HG03520 (cell line): Measurements from ENCODE around the gene AHSG.
"Not testable (repeated sequence)": the region's sequence is repeated elsewhere in the genome, so short reads cannot be mapped to it uniquely, and the experiment has no call there.

Source experiments
- ATAC-seq: cut with Tn5 transposase; IDR thresholded peaks from one replicate; pipeline ENCODE4 v1.9.1; 2021; ENCODE audit warnings: mild to moderate bottlenecking, moderate library complexity; ENCODE audit not compliant: unreplicated experiment

AHSG gene

DNA sequence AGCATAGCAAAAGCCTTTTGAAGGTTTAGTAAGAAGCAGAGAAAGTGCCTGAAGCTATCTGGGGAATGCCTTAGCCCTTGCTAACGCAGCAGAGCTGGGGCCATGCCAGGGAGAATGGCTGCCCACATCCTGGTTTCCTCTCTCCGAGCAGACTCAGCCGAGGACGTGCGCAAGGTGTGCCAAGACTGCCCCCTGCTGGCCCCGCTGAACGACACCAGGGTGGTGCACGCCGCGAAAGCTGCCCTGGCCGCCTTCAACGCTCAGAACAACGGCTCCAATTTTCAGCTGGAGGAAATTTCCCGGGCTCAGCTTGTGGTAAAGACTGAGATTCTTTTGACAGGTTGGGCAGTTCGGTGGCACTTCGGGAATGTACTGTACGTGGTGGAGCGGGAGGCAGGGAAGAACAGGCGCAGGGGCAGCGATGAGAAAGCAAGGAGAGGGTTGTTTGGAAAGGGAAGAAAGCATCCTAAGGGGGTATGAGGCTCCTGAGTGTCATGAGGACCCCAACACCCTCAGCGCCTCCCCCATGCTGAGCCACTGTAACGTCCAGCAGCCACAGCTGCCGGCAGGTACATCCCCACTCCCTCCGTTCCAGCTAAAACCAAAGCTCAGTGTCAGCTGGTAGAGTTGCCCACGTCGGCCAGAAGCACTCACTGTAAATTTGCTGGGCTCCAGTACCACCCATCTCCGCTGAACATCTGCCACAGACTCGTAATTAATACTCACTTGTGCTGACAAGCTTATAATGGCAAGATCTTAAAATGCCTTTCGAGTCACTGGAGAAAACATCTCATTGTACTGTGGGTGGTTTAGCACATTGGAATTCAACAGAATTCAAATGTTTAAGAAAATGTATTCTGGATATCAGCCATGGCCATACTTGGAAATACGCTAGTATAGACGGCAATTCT, 4.4 kb downstream of the AHSG start:
- peak; percentile 69 for ATAC-seq

DNA sequence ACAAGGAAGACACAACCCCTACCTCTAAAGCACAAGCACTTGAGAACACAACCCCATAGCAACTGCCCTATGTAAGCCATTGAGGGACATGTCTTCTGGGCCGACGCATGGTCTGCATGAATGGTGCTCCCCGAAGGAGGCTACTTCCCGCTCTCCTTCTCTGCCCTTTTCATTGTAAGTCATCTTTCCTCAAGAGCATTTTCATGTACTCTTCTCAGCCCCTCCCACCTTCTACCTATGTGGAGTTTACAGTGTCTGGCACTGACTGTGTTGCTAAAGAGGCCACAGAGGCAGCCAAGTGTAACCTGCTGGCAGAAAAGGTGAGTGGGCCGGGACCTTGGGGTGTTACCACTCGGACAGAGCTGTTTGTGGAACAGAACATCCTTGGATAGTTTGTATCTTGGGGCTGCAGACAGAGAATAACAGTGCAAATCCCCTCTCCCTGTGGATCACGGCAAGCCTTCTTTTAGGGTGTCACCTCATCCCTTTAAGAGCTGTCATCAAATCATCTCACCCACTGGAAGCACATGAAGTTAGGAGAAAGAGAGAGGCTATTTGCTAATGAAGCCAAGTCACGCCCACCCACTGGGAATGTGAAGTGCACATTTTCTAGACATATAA, 5.6 kb downstream of the AHSG start:
- no peak for ATAC-seq

DNA sequence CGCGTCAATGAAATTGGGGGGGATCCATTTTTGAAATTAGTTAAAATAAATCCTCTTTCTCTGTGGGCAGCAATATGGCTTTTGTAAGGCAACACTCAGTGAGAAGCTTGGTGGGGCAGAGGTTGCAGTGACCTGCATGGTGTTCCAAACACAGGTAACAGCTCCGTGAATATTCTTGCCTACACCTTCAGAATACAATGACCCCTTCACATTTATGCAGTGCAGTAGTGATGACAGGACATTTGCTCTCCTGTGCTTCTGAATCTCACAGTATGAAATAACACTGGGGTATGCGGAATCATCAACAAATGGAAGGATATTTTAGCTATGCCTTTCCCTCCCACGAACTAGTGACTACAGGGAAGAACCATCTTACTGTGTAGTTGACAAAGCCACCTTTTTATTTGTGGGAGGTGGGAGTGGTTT, 6.9 kb downstream of the AHSG start:
- ATAC-seq, result no peak

DNA sequence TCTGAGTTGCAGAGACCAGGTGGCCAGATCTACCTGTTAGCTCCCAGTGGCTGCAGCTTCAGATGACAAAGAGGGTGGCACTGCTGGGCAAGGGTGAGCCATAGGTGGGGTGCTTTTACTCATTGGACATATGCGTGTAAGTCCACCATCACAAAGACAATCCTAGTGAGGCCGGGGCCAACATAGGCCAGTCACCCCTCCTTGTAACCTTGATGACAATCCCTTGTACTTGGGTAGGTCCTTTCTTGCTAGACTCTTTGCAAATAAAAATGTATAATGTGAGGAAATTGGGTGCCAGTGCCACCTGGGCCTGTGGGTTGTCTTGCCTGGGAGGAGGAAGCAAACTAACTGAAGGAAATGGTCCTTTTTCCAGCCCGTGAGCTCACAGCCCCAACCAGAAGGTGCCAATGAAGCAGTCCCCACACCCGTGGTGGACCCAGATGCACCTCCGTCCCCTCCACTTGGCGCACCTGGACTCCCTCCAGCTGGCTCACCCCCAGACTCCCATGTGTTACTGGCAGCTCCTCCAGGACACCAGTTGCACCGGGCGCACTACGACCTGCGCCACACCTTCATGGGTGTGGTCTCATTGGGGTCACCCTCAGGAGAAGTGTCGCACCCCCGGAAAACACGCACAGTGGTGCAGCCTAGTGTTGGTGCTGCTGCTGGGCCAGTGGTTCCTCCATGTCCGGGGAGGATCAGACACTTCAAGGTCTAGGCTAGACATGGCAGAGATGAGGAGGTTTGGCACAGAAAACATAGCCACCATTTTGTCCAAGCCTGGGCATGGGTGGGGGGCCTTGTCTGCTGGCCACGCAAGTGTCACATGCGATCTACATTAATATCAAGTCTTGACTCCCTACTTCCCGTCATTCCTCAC, 7.6 kb downstream of the AHSG start:
- no peak for ATAC-seq

DNA sequence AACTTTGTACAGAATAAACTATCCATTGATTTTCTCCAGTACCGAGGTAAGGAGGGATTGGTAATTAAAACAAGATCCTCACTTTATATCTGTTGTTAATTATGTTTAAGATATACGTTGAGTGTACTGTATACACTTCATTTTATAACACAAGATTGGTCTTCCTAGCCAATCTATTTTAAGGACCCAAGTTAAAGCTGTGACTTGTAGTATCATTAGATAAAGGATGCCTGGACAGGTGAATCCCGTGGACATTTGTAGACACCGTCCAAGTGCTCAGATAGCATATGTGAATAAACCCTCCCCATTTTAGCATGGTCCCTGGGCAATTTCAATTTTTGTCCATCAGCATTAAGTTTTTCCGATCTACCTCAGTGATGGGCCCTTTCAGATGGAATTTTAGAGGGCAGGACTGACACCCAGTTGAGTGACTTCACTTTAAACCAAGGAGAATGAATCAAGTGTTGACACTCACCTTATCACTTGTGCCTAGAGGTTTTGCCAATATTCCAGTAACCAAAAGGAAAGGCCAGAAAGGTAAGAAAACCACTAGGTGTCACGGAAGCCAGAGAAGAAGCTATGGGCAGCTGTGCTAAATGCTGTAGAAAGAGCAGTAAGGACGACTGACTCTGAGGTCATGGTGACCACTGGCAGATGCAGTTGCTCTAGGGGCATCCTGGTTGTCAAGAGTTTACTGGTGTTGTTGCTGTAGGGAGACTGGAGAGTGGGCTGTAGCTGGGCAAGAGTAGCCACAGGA, 9.2 kb downstream of the AHSG start:
- no peak for ATAC-seq

DNA sequence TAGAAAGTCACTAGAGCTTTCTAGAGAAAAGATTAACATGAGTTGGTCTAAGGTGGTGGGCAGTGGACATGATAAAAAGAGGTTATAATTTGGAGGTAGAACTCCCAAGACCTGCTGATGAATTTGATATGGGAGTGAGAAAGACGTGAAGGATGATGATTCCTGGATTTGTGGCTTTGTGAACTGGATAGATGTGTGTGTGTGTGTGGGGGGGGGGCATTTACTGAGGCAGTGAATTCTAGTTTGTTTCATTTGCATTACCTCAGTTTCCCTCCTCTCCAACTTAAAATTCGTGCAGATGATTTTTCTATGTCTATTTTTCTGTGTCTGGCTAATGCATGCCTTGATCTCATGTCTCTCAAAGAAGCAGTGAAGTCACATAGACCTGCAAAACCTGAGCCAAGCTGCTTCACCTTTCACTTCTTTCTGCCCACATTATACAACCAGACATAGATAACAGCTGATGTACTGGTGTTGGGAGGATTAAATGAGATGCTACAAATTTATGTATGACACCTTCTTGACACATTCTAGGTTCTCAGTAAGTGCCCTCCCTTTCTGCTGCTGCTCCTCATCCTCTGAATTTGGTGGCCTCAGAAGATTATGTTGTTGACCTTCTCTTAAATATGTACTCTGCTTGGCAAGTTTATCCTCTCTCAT, 9.9 kb downstream of the AHSG start:
- ATAC-seq, result no peak

DNA sequence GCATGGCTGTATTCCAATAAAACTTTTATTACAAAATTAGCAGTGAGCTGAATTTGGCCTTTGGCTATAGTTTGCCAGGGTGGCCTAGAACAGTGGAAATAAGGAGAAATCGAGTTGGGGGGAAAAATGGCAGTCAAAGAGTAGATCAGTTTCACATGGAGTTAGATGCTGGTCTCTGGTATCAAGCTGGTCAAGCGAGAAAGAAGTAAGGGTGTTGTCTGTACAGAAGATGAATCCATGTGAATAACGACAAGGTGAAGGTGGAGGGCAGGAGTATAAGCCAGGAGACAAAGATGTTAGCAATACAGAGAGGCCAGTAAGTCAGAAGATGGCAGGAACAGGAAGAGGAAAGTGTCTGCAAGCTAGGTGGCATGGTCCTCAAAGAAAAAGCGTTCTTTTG, 11.7 kb downstream of the AHSG start:
- no peak for ATAC-seq

DNA sequence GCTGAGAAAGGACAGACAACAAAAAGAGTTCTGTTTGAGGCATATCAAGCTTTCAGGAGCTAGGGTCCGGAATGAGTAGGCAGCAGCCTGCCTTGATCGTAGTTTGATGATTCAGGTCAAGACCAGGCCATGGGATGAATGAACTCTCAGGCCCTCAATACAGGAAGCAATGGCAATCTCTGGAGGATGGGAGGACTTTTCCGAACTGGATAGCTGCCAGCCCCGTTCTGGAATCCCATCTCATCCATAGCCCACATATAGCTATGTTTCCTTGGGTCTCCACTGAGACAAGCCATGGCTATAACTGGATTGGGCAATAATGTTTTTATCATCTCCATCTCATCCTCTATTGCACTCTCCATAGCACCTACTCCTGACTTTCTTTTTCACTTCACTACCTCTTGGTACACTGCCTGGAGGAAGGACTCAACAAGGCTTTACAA, 12.8 kb downstream of the AHSG start:
- no peak for ATAC-seq

DNA sequence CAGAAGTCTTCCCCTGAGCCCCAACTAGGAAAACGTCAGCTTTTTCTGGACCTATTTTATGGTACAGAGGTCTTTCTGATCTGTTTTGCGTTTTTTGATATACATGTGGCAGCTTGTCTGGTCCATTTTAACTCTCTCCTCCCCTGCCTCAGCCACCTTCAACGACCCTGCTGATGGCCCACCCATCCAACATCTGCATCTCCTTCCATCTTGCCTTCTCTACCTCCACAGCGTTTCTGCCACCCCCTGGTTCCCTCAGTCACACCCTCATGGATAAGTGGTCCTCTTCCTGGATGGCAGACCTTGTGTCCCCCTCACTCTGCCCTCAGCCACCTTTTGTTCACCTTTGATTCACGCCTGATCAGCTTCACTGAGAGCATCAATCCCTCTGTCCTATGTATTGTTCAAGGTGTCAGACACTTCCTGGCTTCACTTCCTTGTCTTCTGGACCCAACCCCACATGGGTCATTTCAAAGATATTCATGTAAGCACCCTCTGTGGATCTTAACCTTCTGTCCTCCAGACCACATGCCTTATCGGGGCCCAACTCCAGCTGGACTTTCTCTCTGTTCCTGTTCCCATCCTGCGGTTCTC, 13.5 kb downstream of the AHSG start:
- no peak for ATAC-seq

DNA sequence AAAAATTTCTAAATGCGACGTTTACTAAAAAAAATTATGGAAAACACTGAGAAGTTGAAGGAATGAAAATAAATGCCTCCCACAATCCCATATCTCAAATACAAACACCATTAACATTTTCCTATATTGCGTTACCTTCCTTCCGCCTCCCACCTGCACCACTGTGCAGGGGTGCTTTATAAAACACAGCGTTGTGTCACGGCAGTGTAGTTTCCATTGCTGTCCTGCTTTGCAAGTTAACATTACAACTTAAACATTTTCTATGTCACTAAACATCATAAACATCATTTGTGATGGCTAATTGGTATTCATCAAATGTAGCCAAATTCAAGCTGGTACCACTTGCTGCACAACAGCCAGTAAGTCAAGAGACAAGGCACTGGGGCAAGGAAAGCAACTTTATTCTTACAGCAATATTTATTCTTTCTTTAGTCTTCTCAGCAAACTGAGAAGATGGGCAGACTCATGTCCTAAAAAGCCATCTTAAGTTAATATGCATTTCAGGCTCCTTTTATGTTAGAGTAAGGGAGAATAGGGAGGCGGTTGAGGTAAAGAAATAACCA, 15.1 kb downstream of the AHSG start:
- no peak for ATAC-seq

DNA sequence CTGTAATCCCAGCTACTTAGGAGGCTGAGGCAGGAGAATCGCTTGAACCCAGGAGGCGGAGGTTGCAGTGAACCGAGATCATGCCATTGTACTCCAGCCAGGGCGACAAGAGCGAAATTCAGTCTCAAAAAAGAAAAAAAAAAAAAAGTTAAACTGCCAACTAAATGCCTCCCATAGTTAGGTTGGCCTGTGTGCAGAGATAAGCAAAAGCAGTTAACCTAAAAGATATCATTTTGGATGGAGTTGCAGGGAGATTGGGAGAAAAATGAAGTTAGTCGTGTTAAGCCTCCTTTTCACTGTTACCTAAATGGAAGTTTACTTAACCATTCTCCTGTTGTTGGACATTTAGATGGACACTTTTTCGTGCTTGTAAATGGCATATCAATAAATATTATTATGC, 15.9 kb downstream of the AHSG start:
- ATAC-seq, result no peak

DNA sequence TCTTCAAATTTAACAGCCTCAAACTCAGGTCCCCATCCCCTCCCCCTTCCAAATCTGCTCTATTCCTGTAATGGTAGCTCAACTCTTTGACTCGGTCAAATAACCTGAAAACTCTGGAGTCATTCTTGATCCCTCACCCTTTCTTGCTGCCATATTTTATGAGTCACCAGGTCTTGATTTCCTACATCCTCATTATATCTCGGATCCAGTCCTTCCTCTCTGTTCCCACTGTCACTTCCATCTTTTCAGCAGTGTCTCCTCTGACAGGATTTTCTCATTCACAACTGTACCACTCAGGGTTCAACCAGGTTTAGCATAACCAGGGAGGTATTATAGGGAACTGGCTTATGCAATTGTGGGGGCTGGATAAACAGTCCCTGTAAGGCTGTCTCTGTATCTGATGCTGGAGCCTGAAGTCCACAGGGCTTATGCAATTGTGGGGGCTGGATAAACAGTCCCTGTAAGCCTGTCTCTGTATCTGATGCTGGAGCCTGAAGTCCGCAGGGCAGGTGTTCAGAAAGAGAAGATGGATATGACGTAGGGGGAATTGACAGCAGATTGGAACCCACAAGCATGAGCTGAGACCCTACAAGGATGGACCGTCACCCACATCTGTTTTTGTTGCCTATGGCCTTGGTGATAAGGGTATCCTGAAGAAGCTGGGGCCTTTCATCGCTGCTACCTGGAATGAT, 18.2 kb downstream of the AHSG start:
- no peak for ATAC-seq

DNA sequence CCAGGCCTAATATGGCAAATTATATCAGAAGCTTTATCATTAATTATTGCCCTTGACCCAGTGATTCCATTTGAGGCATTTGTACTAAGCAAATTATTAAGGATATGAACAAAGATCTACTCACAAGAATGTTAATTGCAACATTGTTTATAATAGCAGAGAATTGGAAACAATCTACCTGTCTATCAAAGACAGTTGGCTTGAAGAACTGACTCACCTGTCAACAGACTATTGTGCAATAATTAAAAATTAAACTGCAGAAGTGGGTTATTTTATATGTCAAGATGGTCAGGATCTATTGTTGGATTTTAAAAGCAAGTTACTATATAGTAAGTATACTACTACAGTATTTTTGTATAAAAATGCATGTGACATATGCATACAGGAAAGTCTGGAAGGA, 20.6 kb downstream of the AHSG start:
- ATAC-seq, result no peak

DNA sequence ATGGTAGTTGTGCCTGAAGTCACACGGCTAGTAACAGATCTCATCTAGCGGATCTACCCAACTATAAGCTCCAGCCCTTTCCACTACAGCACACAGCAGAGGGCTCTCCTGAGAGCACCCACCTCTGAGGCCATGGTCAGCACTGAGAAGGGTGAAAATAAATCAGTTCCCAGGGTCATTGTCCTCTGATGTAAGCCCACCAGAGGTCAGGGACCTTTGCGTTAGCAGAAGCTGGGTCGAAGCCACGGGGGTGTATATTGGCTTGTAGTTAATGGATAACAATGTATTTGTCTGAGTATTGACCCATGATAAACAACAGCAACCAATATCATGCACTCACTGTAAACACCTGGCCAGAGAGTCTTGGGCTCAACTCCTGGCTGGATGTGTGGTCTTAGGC, 21.3 kb downstream of the AHSG start:
- ATAC-seq, result not testable (repeated sequence)

DNA sequence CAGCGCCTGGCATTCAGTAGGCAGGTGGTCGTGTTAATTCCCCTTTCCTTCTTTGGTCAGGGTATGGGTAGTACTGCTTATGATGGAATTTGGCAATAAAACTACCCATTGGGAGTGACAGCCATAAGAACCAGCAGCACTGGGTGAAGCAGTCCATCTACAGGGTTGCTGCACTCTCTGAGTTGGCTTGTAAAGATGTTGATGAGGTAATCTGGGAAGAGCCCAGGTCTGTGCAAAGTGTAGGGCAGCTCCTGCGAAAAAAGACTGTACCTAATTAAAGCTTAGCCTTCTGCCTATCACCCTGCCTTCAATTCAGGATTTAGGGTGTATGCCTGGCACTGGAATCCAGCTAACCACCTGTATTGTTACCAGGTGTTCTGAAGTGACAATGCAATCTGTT, 22.7 kb downstream of the AHSG start:
- no peak for ATAC-seq

DNA sequence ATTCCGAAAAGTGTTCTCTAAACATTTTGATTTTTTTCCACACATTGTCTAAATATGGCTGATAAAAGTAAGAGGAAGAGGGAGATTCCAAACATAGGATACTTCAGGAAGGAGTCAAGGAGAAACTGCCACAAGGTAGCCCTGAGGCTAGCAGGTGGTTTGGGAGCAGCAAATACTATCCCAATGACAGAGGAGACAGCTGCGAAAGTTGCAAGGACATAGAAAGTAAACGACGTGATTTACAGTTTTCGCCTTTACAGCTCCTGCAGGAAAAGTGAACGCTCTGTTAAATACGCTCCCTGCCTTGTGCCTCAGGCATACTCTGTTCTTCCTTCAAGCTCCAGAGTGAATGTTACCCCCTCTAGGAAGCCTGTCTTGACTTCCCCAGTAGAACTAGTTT, 23.7 kb downstream of the AHSG start:
- no peak for ATAC-seq

DNA sequence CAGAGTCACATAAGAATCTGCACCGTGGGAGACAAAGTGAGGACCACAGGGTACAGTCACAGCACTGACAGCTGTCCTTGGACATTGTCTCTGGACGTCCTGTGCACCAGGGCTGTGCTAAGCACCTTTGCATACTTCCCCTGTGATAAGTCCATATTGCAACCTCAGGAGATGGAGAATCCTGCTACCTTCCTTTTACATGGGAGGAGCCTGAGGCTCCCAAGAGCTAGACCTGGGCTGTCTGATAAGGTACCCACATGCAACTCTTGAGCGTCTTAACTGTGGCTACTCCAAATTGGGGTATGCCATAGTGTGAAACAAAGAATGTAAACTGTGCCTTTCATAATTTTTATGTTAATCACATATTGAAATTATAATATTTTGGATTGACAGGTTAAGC, 24.8 kb downstream of the AHSG start:
- no peak for ATAC-seq

DNA sequence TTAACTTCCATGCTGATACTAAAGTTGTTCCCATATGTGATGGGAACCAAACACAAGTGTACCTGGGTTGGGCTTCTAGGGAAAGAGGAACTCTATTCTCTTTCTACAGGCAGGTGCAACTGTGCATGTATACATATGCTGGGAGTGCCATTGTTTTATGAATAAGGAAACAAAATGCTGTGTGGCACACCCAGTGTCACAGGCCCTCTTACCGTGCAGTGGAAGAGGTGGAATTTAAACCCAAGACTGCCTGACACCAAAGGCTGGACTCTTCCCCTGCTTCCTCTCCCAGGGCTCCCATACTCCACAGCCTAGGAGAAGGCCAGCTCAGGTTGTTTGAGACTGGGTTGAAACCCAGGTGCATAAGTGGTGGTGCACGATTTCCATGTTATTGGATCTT, 25.4 kb downstream of the AHSG start:
- no peak for ATAC-seq
